Right ventricle myocardium superior (tissue), 1 donor: ENCODE data around the gene CALML3. TPM values are rescaled to one million over a fixed set of nuclear protein-coding genes. Genes with fewer than 3 reads are reported as not detected.

Experiments
- ATAC-seq: fragments of 200-7000 bp; cut with Tn5 transposase; one replicate; pipeline ENCODE4 v1.9.1; 2020; ENCODE audit warnings: mild to moderate bottlenecking; ENCODE audit not compliant: poor library complexity
- DNase-seq: peaks from one replicate; pipeline ENCODE4 v3.0.0-alpha.2; 2020
- intact Hi-C: fragments of 100-400 bp; cut with DNase I; formaldehyde crosslinking; loops from one replicate; pipeline ENCODE4 v1.11.2; 2022
- total RNA-seq: library from RNA; stranded (reverse); fragmentation: NEBNext Ultra II Directional; extraction: Animal tissue kit (Norgen Biotek cat#: 25700); gene quantifications from one replicate; pipeline ENCODE4 v1.2.1, GENCODE V29; 2021
- donor health status: DM: no; HTN: yes; CAD: no; lungs with severe emphysema.

Gene CALML3
- total RNA-seq, 1 donor from 2014 or later = not detected

DNA sequence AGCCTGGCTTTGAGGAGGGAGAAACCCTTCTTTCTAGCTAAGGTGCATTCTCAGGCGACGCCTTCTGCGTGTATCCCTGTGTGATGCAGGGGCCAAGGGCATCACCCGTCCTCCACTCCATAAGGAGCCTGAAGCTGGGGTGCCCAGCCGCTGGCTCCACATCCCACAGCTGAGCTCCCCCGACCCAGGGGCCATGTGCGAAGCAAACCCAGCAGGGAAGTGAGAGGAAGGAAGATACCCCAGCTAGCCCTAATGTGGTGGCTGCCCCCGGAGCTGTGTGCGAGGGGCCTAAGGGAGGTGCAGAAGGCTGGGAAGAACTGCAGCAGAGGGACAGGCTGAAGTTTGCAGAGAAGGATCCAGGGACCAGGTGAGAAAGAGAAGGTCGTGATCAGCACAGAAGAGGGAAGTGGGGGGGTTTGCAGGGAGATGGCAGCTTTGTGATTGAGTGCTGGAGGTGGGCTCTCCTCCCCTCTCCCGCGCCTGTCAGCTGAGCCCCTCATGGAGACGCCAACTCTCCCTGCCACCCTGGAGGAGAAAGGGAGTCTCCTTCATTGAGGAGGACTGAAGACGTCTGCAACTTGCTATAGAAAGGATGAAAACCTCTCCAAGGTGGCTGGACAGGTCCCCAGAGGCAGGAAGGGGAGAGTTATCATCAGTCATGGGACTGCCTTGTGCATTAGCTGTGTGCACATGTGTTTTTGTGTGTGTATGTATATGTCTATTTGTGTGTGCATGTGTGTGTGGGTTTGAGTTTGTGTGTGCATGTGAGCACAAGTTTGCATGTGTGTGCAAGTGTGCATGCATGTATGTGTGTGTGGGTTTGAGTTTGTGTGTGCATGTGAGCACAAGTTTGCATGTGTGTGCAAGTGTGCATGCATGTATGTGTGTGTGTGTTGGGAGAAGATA, 21.9 kb upstream of the CALML3 start:
- ATAC-seq = no peak
- no peak for DNase-seq
- intact Hi-C loops = no loop called here

GRCh38 chr10:5503477-5503835, 21.3 kb upstream of the CALML3 start:
- intact Hi-C loops = no loop called here
- DNase-seq = no peak

GRCh38 chr10:5504146-5505072, 20.4 kb upstream of the CALML3 start:
- intact Hi-C loops = no loop called here
- no peak for DNase-seq
- no peak for ATAC-seq

More at GRCh38 chr10:5503477-5503835, 21.3 kb upstream of the CALML3 start:
- no peak for ATAC-seq

- intact Hi-C loops = no loop called here
- no peak for ATAC-seq
- DNase-seq = no peak
Measured at GRCh38 chr10:5506246-5506645, 18.5 kb upstream of the CALML3 start.

DNA sequence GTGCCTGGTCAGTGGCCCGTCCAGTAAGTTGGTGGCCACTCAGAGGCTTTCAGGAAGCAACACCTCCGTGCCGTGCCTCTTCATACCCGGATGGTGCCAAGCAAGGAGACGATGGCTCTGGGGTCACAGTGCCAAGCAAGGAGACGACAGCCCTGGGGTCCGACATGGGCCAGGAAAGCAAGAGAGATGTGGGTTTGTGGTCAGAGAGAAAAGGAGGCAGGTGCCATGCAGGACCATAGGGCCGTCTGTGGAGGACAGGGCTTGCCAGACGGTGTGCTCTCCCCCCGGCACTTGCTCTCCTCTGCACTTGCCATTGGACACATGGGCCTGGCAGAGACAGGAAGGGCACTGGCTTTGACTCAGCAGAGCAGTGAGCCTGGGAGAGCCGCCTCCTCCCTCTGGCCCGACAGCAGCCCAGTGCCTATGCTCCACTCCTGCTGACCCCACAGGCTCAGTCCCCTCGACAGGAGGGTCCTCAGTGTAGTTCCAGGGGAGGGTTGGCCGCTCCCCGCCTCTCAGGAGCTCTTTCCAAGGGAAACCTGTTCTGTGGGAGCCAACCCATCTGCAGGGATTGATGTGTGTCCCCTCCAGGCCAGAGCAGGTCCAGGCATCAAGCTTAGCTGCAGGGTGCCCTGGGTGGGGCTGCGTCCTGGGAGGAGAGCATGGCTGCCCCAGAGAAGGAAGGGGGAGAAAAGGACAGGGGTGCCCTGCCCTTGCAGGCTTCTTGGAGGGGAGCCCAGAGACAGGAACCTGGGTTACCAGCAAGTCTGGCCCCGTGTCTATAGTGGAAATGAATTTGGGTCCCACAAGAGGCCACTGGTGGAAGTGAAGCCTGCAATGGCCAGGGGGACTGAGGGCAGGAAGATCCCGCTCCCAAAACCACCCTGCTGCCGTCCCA, 17.8 kb upstream of the CALML3 start:
- no peak for ATAC-seq
- DNase-seq = no peak
- intact Hi-C loops = no loop called here

- intact Hi-C loops = no loop called here
- no peak for ATAC-seq
- DNase-seq = no peak
Measured at GRCh38 chr10:5507649-5508131, 17.1 kb upstream of the CALML3 start.

DNA sequence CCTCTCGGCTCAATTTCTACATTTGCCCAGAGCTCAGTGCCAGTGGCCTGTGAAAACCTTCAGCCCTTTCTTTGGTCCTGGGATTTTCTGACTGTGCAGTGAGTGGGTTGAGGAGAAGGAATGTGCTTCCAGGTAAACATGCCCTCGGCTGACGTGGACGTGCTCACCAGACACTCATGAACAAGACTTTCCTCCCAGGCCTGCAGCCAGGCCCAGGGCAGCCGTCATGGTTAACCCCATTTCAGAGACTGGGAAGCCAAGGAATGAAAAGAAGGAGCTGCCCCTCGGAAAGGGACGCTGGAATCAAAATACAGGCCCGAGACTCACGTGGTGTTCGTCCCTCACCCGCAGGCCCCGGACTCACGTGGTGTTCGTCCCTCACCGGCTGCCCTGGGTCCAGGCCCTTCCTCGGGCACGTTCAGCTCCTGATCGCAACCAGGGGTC, 16.6 kb upstream of the CALML3 start:
- intact Hi-C loops = no loop called here
- DNase-seq (no peak), ATAC-seq (no peak)

DNA sequence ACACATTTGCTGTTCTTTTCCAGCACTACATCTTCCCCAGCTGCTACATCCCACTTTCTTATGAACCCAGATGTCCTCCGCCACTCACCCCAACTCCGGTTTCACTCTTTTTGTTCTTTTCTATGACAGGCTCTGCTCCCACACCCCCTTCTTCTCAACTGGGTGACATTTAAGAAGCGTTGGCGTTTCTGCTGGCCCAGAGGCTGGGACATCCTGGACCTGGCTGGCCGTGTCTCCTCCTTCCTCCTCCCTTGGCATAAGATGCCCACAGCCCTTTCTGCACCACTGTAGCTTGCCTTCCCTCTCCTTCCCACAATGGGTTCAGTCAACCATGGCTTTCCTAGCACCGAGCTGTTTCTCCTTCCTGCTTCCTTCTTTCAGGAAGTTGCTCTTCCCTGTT, 16.0 kb upstream of the CALML3 start:
- DNase-seq = no peak
- intact Hi-C loops = no loop called here
- no peak for ATAC-seq

- intact Hi-C loops = no loop called here
- no peak for ATAC-seq
- no peak for DNase-seq
Measured at GRCh38 chr10:5509236-5509635, 15.5 kb upstream of the CALML3 start.

DNA sequence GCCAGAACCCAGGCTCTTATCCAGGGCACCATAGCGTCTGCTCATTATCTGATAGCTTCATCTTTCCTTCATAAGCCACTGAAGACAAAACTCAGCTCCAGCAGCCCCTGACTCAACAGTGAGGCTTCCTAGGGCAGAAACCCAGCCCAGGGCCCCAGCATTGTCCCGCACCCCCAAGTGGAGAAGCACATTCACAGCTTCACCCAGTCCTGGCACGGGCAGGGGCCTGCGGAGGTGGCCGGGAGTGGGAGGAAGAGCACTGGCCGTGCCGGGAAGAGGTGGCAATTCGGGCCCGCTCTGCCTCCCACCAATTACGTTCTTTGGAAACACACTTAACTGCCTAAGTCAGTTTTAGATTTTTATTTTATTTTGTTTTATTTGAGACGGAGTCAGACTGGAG, 15.1 kb upstream of the CALML3 start:
- DNase-seq (no peak), ATAC-seq (no peak)
- intact Hi-C loops = no loop called here

DNA sequence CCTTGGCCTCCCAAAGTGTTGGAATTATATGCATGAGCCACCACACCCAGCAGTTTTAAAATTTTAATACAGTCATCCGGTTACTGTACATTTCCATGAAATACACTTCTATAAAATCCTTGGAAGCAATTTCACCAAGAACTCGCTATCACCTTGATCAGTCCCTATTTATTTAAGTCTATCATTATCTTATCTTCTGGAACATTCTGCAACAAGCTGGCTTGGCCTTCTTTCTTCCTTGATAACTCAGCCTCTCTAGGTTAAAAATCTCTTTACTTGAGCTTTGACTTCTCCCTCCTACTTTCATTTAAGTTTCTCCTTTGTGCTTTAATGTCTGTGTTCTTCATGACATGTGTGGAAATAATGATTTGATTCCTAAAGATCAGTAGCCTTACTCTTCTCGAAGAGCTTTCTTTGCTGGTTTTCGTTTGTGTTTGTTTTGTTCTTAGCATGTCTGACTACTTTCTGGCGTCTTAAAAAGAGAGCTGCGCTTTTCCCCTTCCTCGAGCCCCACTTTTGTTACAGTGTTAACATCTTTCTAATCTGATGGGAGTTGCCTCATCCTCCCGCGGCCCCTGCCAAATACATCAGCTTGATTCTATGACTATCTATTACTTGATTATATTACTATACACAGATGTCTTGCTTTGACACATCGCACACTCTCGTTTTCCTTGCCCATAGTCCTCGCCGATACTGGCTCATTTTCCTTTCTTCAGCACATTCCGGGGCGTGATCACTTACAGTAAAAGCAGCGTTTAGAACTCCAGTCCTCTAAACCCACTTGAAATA, 14.3 kb upstream of the CALML3 start:
- intact Hi-C loops = no loop called here
- no peak for DNase-seq
- ATAC-seq = no peak

DNA sequence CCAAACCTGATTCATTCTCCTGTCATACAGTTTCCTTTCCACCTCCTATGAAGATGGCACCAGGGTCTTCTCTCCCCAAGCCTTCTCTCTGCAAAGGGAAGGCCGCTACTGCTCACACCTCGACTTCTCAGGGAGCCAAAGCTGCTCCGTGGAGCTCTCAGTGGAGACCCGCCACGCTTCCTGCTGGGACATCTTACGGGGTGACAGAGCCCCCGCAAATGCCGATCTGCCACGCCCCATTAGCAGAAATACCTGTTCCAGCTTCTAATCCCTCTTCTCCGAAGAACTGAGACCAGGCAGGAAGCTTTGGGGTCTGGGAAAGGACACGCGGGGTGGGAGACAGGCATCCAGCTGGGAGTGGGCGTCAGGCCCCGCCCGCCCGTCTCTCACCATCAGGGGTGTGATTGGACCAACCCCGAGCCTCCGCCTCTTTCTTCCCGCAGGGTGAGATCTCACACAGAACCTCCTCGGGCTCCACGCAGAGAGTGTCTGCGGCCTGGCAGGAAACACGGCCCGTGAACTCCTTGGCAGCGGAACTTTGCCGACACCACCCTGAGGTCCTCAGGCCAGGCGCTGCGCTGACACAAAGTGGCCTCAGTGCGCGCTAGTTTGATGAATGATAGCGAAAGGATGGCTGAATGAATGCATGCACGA, 13.4 kb upstream of the CALML3 start:
- intact Hi-C loops = no loop called here
- DNase-seq (no peak), ATAC-seq (no peak)

DNA sequence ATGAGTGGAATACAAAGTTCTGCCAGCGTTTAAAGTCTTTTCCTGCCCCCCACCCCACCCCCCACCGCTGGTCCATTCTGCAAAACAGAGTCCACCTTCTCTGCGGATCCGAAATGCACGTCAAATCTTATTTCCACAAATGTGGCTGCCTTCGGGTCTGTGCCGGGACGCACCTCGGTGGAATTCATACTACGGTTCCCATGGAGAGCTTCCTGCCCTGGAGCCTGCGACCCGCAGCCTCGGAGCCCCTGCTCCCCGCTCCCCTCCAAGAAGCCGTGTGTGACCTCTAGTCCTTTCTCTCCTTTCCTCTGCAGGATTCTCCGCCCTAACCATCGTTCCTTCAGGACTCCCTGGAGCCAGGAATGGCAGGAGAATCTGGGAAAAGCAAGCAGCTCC, 12.9 kb upstream of the CALML3 start:
- ATAC-seq (no peak), DNase-seq (no peak)
- intact Hi-C loops = no loop called here

- ATAC-seq (no peak), DNase-seq (no peak)
- intact Hi-C loops = no loop called here
Measured at GRCh38 chr10:5512331-5512730, 12.4 kb upstream of the CALML3 start.

DNA sequence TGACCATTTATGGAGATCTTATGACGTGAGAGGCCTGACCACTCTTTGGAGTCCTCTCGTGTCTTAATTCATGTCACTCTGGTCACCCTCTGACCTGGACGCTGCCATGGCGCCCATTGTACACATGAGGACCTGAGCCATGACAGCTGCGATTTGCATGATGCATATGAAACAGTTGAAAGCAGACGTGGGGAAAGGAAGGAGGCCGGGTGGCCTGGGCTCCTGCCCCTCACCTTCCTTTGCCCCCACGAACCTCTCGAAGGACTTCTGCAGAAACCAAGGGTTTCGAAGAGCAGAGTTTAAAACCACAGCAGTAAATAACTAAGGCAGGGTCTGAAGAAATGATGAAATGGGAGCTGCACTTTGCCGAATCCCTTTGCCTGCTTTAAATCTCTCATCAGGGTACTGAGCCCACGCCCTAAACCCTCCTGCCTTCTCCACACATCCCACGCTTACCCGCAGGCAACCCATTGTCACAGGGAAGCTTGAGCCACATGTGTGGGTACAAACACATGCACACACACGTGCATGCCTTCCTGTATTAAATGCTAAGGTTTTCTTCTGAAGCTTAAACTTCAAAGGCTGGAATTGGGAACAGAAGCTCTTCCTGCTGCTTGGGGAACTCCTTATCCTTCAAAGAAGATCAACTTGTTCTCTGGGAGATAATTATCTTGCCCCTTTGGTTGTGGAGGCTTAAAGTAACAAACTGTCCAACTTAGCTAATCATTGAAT, 11.7 kb upstream of the CALML3 start:
- ATAC-seq (no peak), DNase-seq (no peak)
- intact Hi-C loops = no loop called here

DNA sequence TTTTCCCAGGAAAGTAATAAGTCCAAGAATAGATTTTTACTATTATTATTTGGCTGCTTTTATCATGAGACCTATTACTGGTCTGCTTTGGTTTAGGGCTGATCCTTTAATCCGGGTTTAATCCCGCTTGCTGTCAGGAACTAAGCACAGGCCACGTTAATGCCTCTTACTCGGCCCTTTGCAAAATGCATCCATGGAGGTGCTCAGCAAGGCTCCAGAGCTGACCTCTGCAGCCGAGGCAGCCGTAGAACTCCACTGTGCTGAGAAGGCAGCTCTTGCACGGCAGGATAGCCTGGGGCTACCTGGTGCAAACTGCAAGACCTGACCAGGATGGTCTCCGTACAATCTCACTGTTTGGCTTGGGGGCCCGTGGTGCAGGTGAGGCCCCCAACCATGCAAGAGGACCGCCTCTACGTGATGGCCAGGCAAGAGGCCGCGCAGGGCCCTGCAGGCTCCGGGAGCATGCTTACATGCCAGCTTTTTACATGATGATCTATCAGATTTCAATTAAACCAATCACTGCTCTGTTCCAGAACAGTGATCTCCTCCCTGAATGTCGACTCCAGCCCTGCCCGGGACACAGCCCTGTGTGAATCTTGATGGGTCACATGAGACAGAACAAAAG, 10.4 kb upstream of the CALML3 start:
- DNase-seq (no peak), ATAC-seq (no peak)
- intact Hi-C loops = no loop called here
